ENCODE data around the gene FGF14. TPM values are rescaled to one million over a fixed set of nuclear protein-coding genes. Genes with fewer than 3 reads are reported as not detected.
A peak's percentile ranks its signal among the peaks of the same experiment; 100 is the strongest.

The FGF14 gene
- total RNA-seq, 2 donors from 2014 or later = not detected

GRCh38 chr13:101985321-101985720 lies 416.5 kb downstream of the FGF14 start:
- DNase-seq (ENCODE audit: low spot score in 2 of 2) = no peak
- Mint-ChIP-seq H3K27ac (no peak overlapping the region), H3K36me3 (no peaks in the 10 kb centered on the region), H3K9me3 (peaks cover 5 to 8% of the 10 kb centered on the region in 2 donors)
- no peak for ATAC-seq

GRCh38 chr13:101982903-101983302 lies 418.9 kb downstream of the FGF14 start:
- Mint-ChIP-seq H3K27ac (no peak overlapping the region), H3K36me3 (no peaks in the 10 kb centered on the region), H3K9me3 (peaks cover 2 to 5% of the 10 kb centered on the region in 2 donors)
- DNase-seq (ENCODE audit: low spot score in 2 of 2) (no peak), ATAC-seq (no peak)

- DNase-seq (ENCODE audit: low spot score in 2 of 2) (no peak), ATAC-seq (no peak)
- Mint-ChIP-seq H3K9me3 (no peaks in the 10 kb centered on the region), H3K27ac (no peak overlapping the region), H3K36me3 (no peaks in the 10 kb centered on the region)
Measured at GRCh38 chr13:101979825-101980224, 422.0 kb downstream of the FGF14 start.

- no peak overlapping the region for H3K27ac Mint-ChIP-seq
- DNase-seq (ENCODE audit: low spot score in 2 of 2) (no peak), ATAC-seq (no peak)
- H3K9me3 Mint-ChIP-seq = no peaks in the 10 kb centered on the region
- no peaks in the 10 kb centered on the region for H3K36me3 Mint-ChIP-seq
Measured at GRCh38 chr13:101978552-101979315, 423.1 kb downstream of the FGF14 start.

- ATAC-seq (no peak), DNase-seq (ENCODE audit: low spot score in 2 of 2) (no peak)
- H3K36me3 Mint-ChIP-seq = no peaks in the 10 kb centered on the region
- no peak overlapping the region for H3K27ac Mint-ChIP-seq
- H3K9me3 Mint-ChIP-seq = no peaks in the 10 kb centered on the region
Measured at GRCh38 chr13:101977475-101977874, 424.4 kb downstream of the FGF14 start.

- Mint-ChIP-seq H3K9me3 (no peaks in the 10 kb centered on the region), H3K27ac (no peak overlapping the region), H3K36me3 (no peaks in the 10 kb centered on the region)
- ATAC-seq (no peak), DNase-seq (ENCODE audit: low spot score in 2 of 2) (no peak)
Measured at GRCh38 chr13:101972191-101972590, 429.7 kb downstream of the FGF14 start.

- DNase-seq (ENCODE audit: low spot score in 2 of 2) (no peak), ATAC-seq (no peak)
- H3K27ac Mint-ChIP-seq = no peak overlapping the region
- H3K9me3 Mint-ChIP-seq = no peaks in the 10 kb centered on the region
- no peaks in the 10 kb centered on the region for H3K36me3 Mint-ChIP-seq
Measured at GRCh38 chr13:101970341-101970740, 431.5 kb downstream of the FGF14 start.

GRCh38 chr13:101967781-101968180 lies 434.1 kb downstream of the FGF14 start:
- no peaks in the 10 kb centered on the region for H3K36me3 Mint-ChIP-seq
- H3K9me3 Mint-ChIP-seq = peaks cover 0 to 4% of the 10 kb centered on the region in 2 donors
- ATAC-seq (no peak), DNase-seq (ENCODE audit: low spot score in 2 of 2) (no peak)
- H3K27ac Mint-ChIP-seq = no peak overlapping the region

- ATAC-seq (no peak), DNase-seq (ENCODE audit: low spot score in 2 of 2) (no peak)
- H3K36me3 Mint-ChIP-seq = no peaks in the 10 kb centered on the region
- peaks cover 0 to 4% of the 10 kb centered on the region in 2 donors for H3K9me3 Mint-ChIP-seq
- H3K27ac Mint-ChIP-seq = no peak overlapping the region
Measured at GRCh38 chr13:101967216-101967615, 434.6 kb downstream of the FGF14 start.

- no peaks in the 10 kb centered on the region for H3K36me3 Mint-ChIP-seq
- no peak overlapping the region for H3K27ac Mint-ChIP-seq
- ATAC-seq (no peak), DNase-seq (ENCODE audit: low spot score in 2 of 2) (no peak)
- H3K9me3 Mint-ChIP-seq = peaks cover 0 to 4% of the 10 kb centered on the region in 2 donors
Measured at GRCh38 chr13:101965096-101965495, 436.8 kb downstream of the FGF14 start.

GRCh38 chr13:101959016-101959415 lies 442.8 kb downstream of the FGF14 start:
- H3K27ac Mint-ChIP-seq = no peak overlapping the region
- DNase-seq (ENCODE audit: low spot score in 2 of 2) (no peak), ATAC-seq (no peak)
- H3K36me3 Mint-ChIP-seq = no peaks in the 10 kb centered on the region
- H3K9me3 Mint-ChIP-seq = peaks cover 0 to 4% of the 10 kb centered on the region in 2 donors

- Mint-ChIP-seq H3K36me3 (no peaks in the 10 kb centered on the region), H3K27ac (no peak overlapping the region), H3K9me3 (peaks cover 0 to 3% of the 10 kb centered on the region in 2 donors)
- DNase-seq (ENCODE audit: low spot score in 2 of 2) (no peak), ATAC-seq (no peak)
Measured at GRCh38 chr13:101955764-101956163, 446.1 kb downstream of the FGF14 start.

GRCh38 chr13:101951114-101951513 lies 450.7 kb downstream of the FGF14 start:
- peaks cover 0 to 6% of the 10 kb centered on the region in 2 donors for H3K9me3 Mint-ChIP-seq
- ATAC-seq (no peak), DNase-seq (ENCODE audit: low spot score in 2 of 2) (no peak)
- H3K36me3 Mint-ChIP-seq = no peaks in the 10 kb centered on the region
- H3K27ac Mint-ChIP-seq = no peak overlapping the region

GRCh38 chr13:101949681-101950080 lies 452.2 kb downstream of the FGF14 start:
- H3K9me3 Mint-ChIP-seq = peaks cover 0 to 6% of the 10 kb centered on the region in 2 donors
- DNase-seq (ENCODE audit: low spot score in 2 of 2) (no peak), ATAC-seq (no peak)
- H3K36me3 Mint-ChIP-seq = no peaks in the 10 kb centered on the region
- H3K27ac Mint-ChIP-seq = no peak overlapping the region

GRCh38 chr13:101946401-101946800 lies 455.4 kb downstream of the FGF14 start:
- DNase-seq (ENCODE audit: low spot score in 2 of 2) = no peak
- Mint-ChIP-seq H3K9me3 (peaks cover 0 to 6% of the 10 kb centered on the region in 2 donors), H3K27ac (no peak overlapping the region), H3K36me3 (no peaks in the 10 kb centered on the region)
- ATAC-seq = no peak

GRCh38 chr13:101945435-101945834 lies 456.4 kb downstream of the FGF14 start:
- no peak for ATAC-seq
- Mint-ChIP-seq H3K9me3 (peaks cover 0 to 4% of the 10 kb centered on the region in 2 donors), H3K27ac (no peak overlapping the region), H3K36me3 (no peaks in the 10 kb centered on the region)
- DNase-seq (ENCODE audit: low spot score in 2 of 2) = no peak

- ATAC-seq = peak in 1 of 2 donors; percentile 34
- H3K27ac Mint-ChIP-seq = no peak overlapping the region
- H3K36me3 Mint-ChIP-seq = no peaks in the 10 kb centered on the region
- peaks cover 0 to 4% of the 10 kb centered on the region in 2 donors for H3K9me3 Mint-ChIP-seq
- DNase-seq (ENCODE audit: low spot score in 2 of 2) = no peak
Measured at GRCh38 chr13:101944521-101944920, 457.3 kb downstream of the FGF14 start.

GRCh38 chr13:101942535-101943157 lies 459.2 kb downstream of the FGF14 start:
- ATAC-seq = no peak
- H3K9me3 Mint-ChIP-seq = peaks cover 0 to 4% of the 10 kb centered on the region in 2 donors

More at GRCh38 chr13:101942535-101943157, 459.2 kb downstream of the FGF14 start:
- H3K36me3 Mint-ChIP-seq = no peaks in the 10 kb centered on the region
- DNase-seq (ENCODE audit: low spot score in 2 of 2) = no peak
- no peak overlapping the region for H3K27ac Mint-ChIP-seq

Measured in activated naive CD4-positive, alpha-beta T cell treated with anti-CD3 and anti-CD28 coated beads, Interleukin-2, amount 50 U/mL, for 72 hours (primary cell).